DOHH2 (cell line): ENCODE results near the gene SGSH.

ENCODE experiments used
- H3F3A ChIP-seq: fragments of 200-600 bp; sonication (generic), shearing (Covaris generic); 2 replicates; pipeline ENCODE4 v1.6.0; 2016; ENCODE audit warnings: antibody characterized with exemption, mild to moderate bottlenecking; ENCODE audit not compliant: control insufficient read depth, insufficient read depth
- H3K27ac ChIP-seq: fragments of 200-600 bp; sonication (generic); 2 replicates; pipeline ENCODE4 v1.5.1; 2014; ENCODE audit warnings: low read depth, mild to moderate bottlenecking, low read length, moderate library complexity
- H3K27me3 ChIP-seq: fragments of 200-600 bp; sonication (generic); 2 replicates; pipeline ENCODE4 v1.6.1; 2014; ENCODE audit warnings: mild to moderate bottlenecking, low read length, mixed read lengths; ENCODE audit not compliant: control insufficient read depth
- H3K36me3 ChIP-seq: fragments of 200-600 bp; sonication (generic); 2 replicates; pipeline ENCODE4 v1.6.1; 2014; ENCODE audit warnings: mild to moderate bottlenecking, low read length, moderate library complexity, mixed read lengths; ENCODE audit not compliant: control insufficient read depth
- H3K4me1 ChIP-seq: fragments of 200-600 bp; sonication (generic); 2 replicates; pipeline ENCODE4 v1.6.1; 2014; ENCODE audit warnings: mild to moderate bottlenecking, low read length, mixed read lengths; ENCODE audit not compliant: control insufficient read depth
- H3K4me2 ChIP-seq: fragments of 200-600 bp; sonication (generic); 2 replicates; pipeline ENCODE4 v1.6.0; 2014; ENCODE audit warnings: mild to moderate bottlenecking, low read length, moderate library complexity
- H3K4me3 ChIP-seq: fragments of 200-600 bp; sonication (generic); 2 replicates; pipeline ENCODE4 v1.5.1; 2014; ENCODE audit warnings: mild to moderate bottlenecking, low read length, mixed read lengths
- H3K79me2 ChIP-seq: fragments of 200-600 bp; sonication (generic); 2 replicates; pipeline ENCODE4 v1.6.1; 2014; ENCODE audit warnings: mild to moderate bottlenecking, low read length, mixed read lengths; ENCODE audit not compliant: control insufficient read depth
- H3K9me2 ChIP-seq: fragments of 200-600 bp; sonication (generic); replicated peaks from 2 replicates; pipeline ENCODE4 v1.6.1; 2014; ENCODE audit warnings: mild to moderate bottlenecking, low read length, mixed read lengths; ENCODE audit not compliant: control insufficient read depth
- H3K9me3 ChIP-seq: fragments of 200-600 bp; sonication (generic); 2 replicates; pipeline ENCODE4 v1.6.1; 2014; ENCODE audit warnings: antibody characterized with exemption, low read length, mixed read lengths; ENCODE audit not compliant: control insufficient read depth, insufficient read depth
- H4K20me1 ChIP-seq: fragments of 200-600 bp; sonication (generic); 2 replicates; pipeline ENCODE4 v1.6.0; 2014; ENCODE audit warnings: low read depth, mild to moderate bottlenecking, antibody characterized with exemption, low read length, moderate library complexity; ENCODE audit not compliant: control insufficient read depth, insufficient read depth
- CTCF ChIP-seq: fragments of 200-600 bp; sonication (generic); IDR thresholded peaks from one replicate; pipeline ENCODE4 v1.5.1; 2014; ENCODE audit warnings: antibody characterized with exemption, mild to moderate bottlenecking, low read depth, low read length; ENCODE audit not compliant: poor library complexity, severe bottlenecking
- EZH2phosphoT487 ChIP-seq: fragments of 200-600 bp; sonication (generic); IDR thresholded peaks from 2 replicates; pipeline ENCODE4 v1.6.1; 2017; ENCODE audit warnings: borderline replicate concordance, mild to moderate bottlenecking, antibody characterized with exemption, low read length, moderate library complexity, mixed read lengths

The SGSH gene

GRCh38 chr17:80169784-80170500, 50.2 kb downstream of the SGSH start, which contains the start of gene CARD14:
CARD14 (plus strand) TSS chr17:80170030; CDS start chr17:80181439, 11,409 bp downstream.
- H3K4me1 ChIP-seq = no peaks in the 10 kb centered on the region
- H3K9me2 ChIP-seq = no peaks in the 10 kb centered on the region
- H3K4me2 ChIP-seq = no peak within 1 kb of the TSS
- no peak within 1 kb of the TSS for H3K27ac ChIP-seq
- no peaks in the 10 kb centered on the region for H3K9me3 ChIP-seq
- no peak within 1 kb of the TSS for H3K4me3 ChIP-seq
- TF ChIP-seq EZH2phosphoT487 (no peak), CTCF (no peak)
- no peaks in the 10 kb centered on the region for H3K79me2 ChIP-seq
- no peaks in the 10 kb centered on the region for H3K36me3 ChIP-seq
- no peaks in the 10 kb centered on the region for H3K27me3 ChIP-seq
- H3F3A ChIP-seq = no peaks in the 10 kb centered on the region
- H4K20me1 ChIP-seq = no peaks in the 10 kb centered on the region

- TF ChIP-seq CTCF (no peak), EZH2phosphoT487 (no peak)
- Histone ChIP-seq H4K20me1 (no peaks in the 10 kb centered on the region), H3K4me2 (no peak overlapping the region), H3K27me3 (no peaks in the 10 kb centered on the region), H3F3A (no peaks in the 10 kb centered on the region), H3K4me1 (no peaks in the 10 kb centered on the region), H3K4me3 (no peak overlapping the region), H3K9me2 (no peaks in the 10 kb centered on the region), H3K79me2 (no peaks in the 10 kb centered on the region), H3K9me3 (no peaks in the 10 kb centered on the region), H3K27ac (no peak overlapping the region), H3K36me3 (no peaks in the 10 kb centered on the region)
These were observed 51.0 kb downstream of the SGSH start for GRCh38 chr17:80169107-80169506.

GRCh38 chr17:80168371-80168770, 51.8 kb downstream of the SGSH start:
- Histone ChIP-seq H3K9me2 (no peaks in the 10 kb centered on the region), H3K27me3 (no peaks in the 10 kb centered on the region), H3K4me3 (no peak overlapping the region), H4K20me1 (no peaks in the 10 kb centered on the region), H3K79me2 (no peaks in the 10 kb centered on the region), H3K4me2 (no peak overlapping the region), H3K4me1 (no peaks in the 10 kb centered on the region), H3K9me3 (no peaks in the 10 kb centered on the region), H3F3A (no peaks in the 10 kb centered on the region), H3K36me3 (no peaks in the 10 kb centered on the region), H3K27ac (no peak overlapping the region)
- TF ChIP-seq CTCF (no peak), EZH2phosphoT487 (no peak)
